HUES6 (cell line): ENCODE data around the gene UGT1A5.

Source experiments
- H3K27ac ChIP-seq: 2 replicates; pipeline ENCODE4 v1.7.0; 2013; ENCODE audit warnings: low read depth, mild to moderate bottlenecking, low read length, inconsistent platforms
- H3K27me3 ChIP-seq: 2 replicates; pipeline ENCODE4 v1.6.1; 2013; ENCODE audit warnings: low read length; ENCODE audit not compliant: control insufficient read depth, insufficient read depth
- H3K36me3 ChIP-seq: 2 replicates; pipeline ENCODE4 v1.6.1; 2013; ENCODE audit warnings: low read length; ENCODE audit not compliant: control insufficient read depth, insufficient read depth
- H3K4me1 ChIP-seq: 2 replicates; pipeline ENCODE4 v1.6.1; 2013; ENCODE audit warnings: low read length; ENCODE audit not compliant: control insufficient read depth, insufficient read depth
- H3K4me3 ChIP-seq: 2 replicates; pipeline ENCODE4 v1.5.1; 2013; ENCODE audit warnings: low read depth, low read length
- H3K9ac ChIP-seq: one replicate; pipeline ENCODE4 v1.6.1; 2013; ENCODE audit warnings: mild to moderate bottlenecking, low read length
- H3K9me3 ChIP-seq: 2 replicates; pipeline ENCODE4 v1.6.1; 2013; ENCODE audit warnings: low read depth, low read length; ENCODE audit not compliant: control insufficient read depth, insufficient read depth

Gene UGT1A5

DNA sequence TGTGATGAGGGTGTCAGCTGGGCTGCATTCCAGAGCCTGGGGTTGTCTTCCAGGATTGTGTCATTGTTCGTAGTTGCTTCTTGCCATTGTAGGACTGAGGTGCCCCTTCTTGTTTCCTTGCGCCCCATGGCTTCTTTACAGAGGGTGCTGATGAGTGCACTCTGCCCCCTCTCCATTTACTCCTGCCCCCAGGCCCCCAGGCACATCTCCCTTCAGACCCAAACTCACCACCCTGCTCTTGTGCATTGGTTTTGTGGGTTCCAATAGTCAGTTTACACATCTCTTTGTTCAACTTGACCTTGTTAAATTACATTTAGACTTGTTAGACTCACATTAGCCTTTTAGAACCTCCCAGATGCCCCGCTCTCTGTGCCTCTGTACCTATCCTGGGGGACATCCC, 108.5 kb downstream of the UGT1A5 start:
- Histone ChIP-seq H3K27me3 (no peaks in the 10 kb centered on the region), H3K4me1 (no peaks in the 10 kb centered on the region), H3K4me3 (no peak overlapping the region), H3K27ac (no peak overlapping the region), H3K9me3 (no peaks in the 10 kb centered on the region), H3K36me3 (no peaks in the 10 kb centered on the region), H3K9ac (no peak overlapping the region)

GRCh38 chr2:233821709-233822100, 109.0 kb downstream of the UGT1A5 start:
- Histone ChIP-seq H3K4me3 (no peak overlapping the region), H3K36me3 (no peaks in the 10 kb centered on the region), H3K9me3 (no peaks in the 10 kb centered on the region), H3K4me1 (no peaks in the 10 kb centered on the region), H3K9ac (no peak overlapping the region), H3K27ac (no peak overlapping the region), H3K27me3 (no peaks in the 10 kb centered on the region)

DNA sequence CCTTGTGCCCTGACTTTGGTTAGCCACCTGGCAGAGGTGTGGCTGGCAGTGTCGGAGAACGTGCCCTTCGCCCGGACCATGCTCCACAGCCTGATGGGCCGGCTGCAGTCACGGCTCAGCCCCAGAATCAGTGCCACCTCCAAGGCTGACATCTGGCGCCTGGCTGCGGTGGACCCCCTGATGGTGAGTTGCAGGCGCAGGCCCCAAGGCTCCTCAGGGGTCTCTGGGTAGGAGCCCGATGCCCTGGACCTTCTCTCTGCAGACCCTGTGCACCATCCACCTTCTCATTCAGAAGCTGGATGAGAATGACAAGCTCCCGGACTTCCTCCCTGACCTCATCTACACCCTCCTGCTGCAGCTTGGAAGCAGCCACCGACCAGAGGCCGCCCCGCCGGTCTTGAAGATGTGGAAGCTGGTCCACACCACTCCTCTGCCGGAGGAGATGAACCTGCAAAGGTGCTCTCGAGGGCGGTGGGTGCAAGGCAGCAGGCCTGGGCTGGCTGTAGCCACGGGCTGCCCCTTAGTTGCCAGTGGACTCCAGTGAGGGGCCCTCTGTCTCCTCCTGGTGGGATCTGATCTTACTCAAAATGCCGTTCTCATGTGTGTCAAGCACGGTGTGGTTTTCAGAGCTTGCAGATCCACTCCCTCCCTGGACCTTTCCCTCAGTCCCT, 109.5 kb downstream of the UGT1A5 start:
- Histone ChIP-seq H3K27ac (no peak overlapping the region), H3K4me1 (no peaks in the 10 kb centered on the region), H3K27me3 (no peaks in the 10 kb centered on the region)

More for the DNA sequence above, 109.5 kb downstream of the UGT1A5 start:
- no peaks in the 10 kb centered on the region for H3K9me3 ChIP-seq
- no peak overlapping the region for H3K4me3 ChIP-seq
- no peaks in the 10 kb centered on the region for H3K36me3 ChIP-seq
- no peak overlapping the region for H3K9ac ChIP-seq
